IPS DF 6.9 (cell line): ENCODE results near the gene MICALL1.
"Not testable (repeated sequence)": the region's sequence is repeated elsewhere in the genome, so short reads cannot be mapped to it uniquely, and the experiment has no call there.

Source experiments
- DNase-seq: peaks from one replicate; pipeline ENCODE4 v3.0.0-alpha.2; 2013; ENCODE audit warnings: low read depth, low spot score
- H3K27ac ChIP-seq: one replicate; pipeline ENCODE4 v1.5.1; 2013; ENCODE audit warnings: low read length, control low read depth
- H3K27me3 ChIP-seq: 2 replicates; pipeline ENCODE4 v1.6.1; 2013; ENCODE audit warnings: mild to moderate bottlenecking, low read length; ENCODE audit not compliant: control insufficient read depth, insufficient read depth
- H3K36me3 ChIP-seq: 2 replicates; pipeline ENCODE4 v1.6.1; 2013; ENCODE audit warnings: low read length; ENCODE audit not compliant: control insufficient read depth, insufficient read depth
- H3K4me1 ChIP-seq: 2 replicates; pipeline ENCODE4 v1.6.1; 2013; ENCODE audit warnings: low read length; ENCODE audit not compliant: control insufficient read depth, insufficient read depth
- H3K4me3 ChIP-seq: 2 replicates; pipeline ENCODE4 v1.5.1; 2013; ENCODE audit warnings: mild to moderate bottlenecking, low read length
- H3K9me3 ChIP-seq: 2 replicates; pipeline ENCODE4 v1.6.1; 2013; ENCODE audit warnings: low read length, inconsistent platforms; ENCODE audit not compliant: control insufficient read depth, insufficient read depth
- whole genome bisulfite sequencing: extraction: QIAGEN DNeasy Blood & Tissue Kit; methylation state at CpG from one replicate; pipeline ENCODE4 v1.1.7; 2013; ENCODE audit warnings: mixed read lengths, missing lambda C conversion rate; ENCODE audit not compliant: insufficient read length, insufficient coverage; 5-methylcytosine and 5-hydroxymethylcytosine counted together

Gene MICALL1

DNA sequence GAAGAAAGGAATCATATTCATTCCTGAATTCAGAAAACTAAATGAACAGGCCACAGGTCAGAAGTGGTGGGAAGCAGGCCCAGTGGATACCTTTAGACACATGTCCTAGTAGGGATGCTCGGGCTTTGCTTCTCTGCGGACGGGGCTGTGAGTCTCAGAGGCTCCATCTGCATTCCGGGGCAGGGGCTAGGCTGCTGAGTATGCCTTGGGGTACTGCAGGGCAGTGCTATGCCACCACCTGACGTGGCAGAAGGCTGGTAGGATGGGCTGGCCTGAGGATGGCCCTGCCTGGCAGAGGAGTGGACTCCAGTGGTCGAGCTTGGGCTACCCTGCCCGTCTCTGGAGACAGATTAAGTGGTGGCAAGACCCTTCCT, 37.7 kb downstream of the MICALL1 start:
- WGBS, result no CpG with 5 or more reads among the region's 7 CpGs
- Histone ChIP-seq H3K36me3 (no peaks in the 10 kb centered on the region; the same call in 1 of the 2 replicates), H3K27ac (no peak overlapping the region), H3K9me3 (no peaks in the 10 kb centered on the region), H3K4me1 (no peaks in the 10 kb centered on the region), H3K4me3 (no peak overlapping the region), H3K27me3 (no peaks in the 10 kb centered on the region)
- no peak for DNase-seq

DNA sequence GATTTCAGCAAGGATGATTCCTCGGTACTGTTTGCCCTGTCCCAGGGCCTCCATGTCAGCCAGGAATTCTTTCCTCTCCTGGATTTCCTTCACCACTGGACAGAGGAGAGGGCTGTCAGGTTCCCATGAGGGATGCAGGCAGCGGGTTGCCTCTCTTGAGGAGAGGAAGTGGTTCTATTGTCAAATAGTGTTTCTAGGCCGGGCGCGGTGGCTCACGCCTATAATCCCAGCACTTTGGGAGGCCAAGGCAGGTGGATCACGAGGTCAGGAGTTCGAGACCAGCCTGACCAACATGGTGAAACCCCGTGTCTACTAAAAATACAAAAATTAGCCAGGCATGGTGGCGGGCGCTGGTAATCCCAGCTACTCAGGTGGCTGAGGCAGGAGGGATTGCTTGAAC, 38.3 kb downstream of the MICALL1 start:
- H3K27ac ChIP-seq, H3K4me3 ChIP-seq, H3K4me1 ChIP-seq, H3K36me3 ChIP-seq, H3K9me3 ChIP-seq, H3K27me3 ChIP-seq, DNase-seq: not testable (repeated sequence)
- no CpG with 5 or more reads among the region's 11 CpGs for WGBS

DNA sequence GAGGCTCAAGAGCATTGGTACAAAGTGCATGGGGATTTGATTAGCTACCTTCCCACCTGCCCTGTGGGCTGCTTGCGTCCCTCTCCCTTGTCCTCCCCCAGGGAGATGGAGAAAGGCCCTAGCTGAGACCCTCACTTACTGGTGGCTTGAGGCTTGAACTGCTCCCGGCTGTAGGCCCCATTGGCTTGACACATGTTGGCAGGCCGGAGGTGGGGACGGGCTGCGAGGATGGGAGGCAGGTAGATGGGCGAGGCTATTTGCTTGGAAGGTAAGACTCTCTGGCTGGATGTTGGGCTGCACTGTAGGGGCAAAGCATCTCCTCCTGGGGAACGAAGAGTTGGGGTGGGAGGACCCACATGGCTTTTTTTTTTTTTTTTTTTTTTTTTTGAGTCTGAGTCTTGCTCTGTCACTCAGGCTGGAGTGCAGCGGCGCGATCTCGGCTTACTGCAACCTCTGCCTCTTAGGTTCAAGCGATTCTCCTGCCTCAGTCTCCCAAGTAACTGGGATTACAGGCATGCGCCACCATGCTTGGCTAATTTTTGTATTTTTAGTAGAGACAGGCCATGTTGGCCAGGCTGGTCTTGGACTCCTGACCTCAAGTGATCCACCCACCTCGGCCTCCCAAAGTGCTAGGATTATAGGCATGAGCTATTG, 41.2 kb downstream of the MICALL1 start:
- DNase-seq, H3K4me1 ChIP-seq, H3K36me3 ChIP-seq, H3K27me3 ChIP-seq, H3K4me3 ChIP-seq, H3K9me3 ChIP-seq, H3K27ac ChIP-seq: not testable (repeated sequence)
- WGBS, result no CpG with 5 or more reads among the region's 14 CpGs

DNA sequence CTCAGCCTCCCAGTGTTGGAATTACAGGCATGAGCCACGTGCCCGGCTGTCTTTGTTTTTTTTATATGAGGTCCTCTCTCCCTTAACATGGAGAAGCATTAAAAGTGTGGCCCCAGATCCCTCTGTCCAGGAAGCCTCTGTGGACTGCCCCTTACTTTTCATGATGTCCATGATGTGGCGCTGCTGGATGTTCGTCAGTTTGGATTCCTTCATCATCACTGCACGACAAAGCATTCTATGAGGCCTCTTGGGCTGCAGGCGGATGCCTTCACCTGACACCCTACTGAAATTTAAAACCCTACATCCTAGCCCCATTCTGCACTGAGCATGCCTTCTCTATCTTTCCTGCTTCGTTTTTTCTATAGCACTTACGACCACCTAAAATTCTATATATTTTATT, 45.2 kb downstream of the MICALL1 start:
- DNase-seq, result no peak

DNA sequence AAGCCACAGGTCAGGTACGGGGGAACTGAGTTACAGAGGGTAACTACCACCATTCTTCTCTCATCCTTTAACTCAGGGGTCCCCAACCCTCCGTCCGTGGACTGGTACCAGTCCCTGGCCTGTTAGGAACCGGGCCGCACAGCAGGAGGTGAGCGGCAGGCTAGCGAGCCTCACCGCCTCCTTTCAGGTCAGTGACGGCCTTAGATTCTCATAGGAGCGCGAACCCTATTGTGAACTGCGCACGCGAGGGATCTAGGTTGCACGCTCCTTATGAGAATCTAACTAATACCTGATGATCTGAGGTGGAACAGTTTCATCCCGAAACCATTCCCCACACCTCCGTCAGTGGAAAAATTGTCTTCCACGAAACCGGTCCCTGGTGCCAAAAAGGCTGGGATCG, 46.5 kb downstream of the MICALL1 start:
- H3K27me3 ChIP-seq, DNase-seq, H3K9me3 ChIP-seq, H3K27ac ChIP-seq, H3K36me3 ChIP-seq, H3K4me1 ChIP-seq: not testable (repeated sequence)
- H3K4me3 ChIP-seq, result peak overlapping the region; percentile 98; the same call in 1 of the 2 replicates
- no CpG with 5 or more reads among the region's 20 CpGs for WGBS

More for the DNA sequence above, 45.2 kb downstream of the MICALL1 start:
- Histone ChIP-seq H3K36me3 (no peaks in the 10 kb centered on the region), H3K4me1 (no peaks in the 10 kb centered on the region), H3K27ac (no peak overlapping the region), H3K27me3 (no peaks in the 10 kb centered on the region), H3K4me3 (no peak overlapping the region), H3K9me3 (no peaks in the 10 kb centered on the region)
- no CpG with 5 or more reads among the region's 8 CpGs for WGBS

DNA sequence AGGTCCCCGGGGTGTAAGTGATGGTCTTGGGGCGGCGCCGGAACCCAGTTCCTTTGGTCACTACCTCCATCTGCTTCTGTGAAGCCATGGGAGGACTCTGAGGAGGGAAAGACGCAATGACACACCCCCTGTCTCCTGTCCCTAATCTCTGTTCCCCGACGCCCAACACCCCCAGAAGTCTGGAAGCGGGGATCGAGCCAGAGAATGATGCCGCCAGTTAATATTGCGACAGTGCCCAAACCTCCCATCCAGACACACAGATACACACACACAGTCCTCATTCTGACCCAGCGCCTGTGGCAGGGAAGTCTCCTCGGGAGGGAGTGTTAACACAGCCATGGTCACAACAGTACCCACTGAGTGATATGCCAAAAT, 47.0 kb downstream of the MICALL1 start:
- peaks cover 13% of the 10 kb centered on the region; the same call in 1 of the 2 replicates for H3K36me3 ChIP-seq
- H3K4me1 ChIP-seq, result no peaks in the 10 kb centered on the region
- H3K4me3 ChIP-seq, result peak overlapping the region; percentile 98; the same call in 1 of the 2 replicates
- H3K9me3 ChIP-seq, result no peaks in the 10 kb centered on the region
- no peaks in the 10 kb centered on the region for H3K27me3 ChIP-seq
- no peak overlapping the region for H3K27ac ChIP-seq
- WGBS, result no CpG with 5 or more reads among the region's 13 CpGs
- no peak for DNase-seq

DNA sequence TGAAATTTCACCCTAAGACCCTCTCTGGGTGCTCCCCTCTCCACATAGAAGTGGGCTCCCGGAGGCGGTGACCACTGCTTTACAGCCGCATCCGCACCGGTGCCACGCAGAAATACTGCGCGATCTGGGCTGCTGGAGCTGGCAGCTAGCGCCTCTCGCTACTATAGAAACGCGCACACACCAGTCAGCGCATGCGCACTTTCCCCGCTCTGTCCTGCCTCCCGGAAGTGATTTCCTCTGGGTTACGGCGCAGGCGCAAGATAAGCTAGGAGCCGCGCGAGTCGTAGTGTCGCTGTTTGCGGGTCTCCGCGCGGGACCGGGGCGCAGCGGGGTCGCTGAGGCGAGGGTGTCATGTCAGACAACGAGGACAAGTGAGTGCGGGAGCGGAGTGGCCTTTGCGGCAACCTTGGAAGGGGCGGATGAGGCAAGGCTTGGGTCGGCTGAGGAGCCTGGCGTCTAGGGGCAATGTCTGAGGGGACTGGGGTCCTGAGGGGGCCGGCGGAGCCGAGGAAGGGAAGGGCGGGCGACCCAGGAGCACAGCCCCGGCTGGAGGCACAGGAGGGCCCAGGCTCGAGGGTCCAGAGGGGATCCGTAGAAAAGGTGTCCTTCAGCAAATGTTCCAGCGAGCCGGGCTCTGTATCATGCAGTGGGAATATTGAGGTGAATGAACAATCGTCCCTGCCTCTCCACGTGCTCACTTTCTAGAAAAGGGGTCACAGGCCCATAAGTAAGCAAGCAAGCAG, 47.5 kb downstream of the MICALL1 start, which contains the start of the genes C22orf23 and POLR2F:
Gene C22orf23 (minus strand): TSS at position 165 of the 743 bp plus-strand sequence. CDS start 452 bp downstream, outside the sequence.
Gene POLR2F (plus strand): TSS at position 263 of the 743 bp plus-strand sequence. CDS start 89 bp downstream, at position 352.
- WGBS, result no CpG with 5 or more reads among the region's 52 CpGs
- Histone ChIP-seq H3K27me3 (no peaks in the 10 kb centered on the region), H3K27ac (no peak within 1 kb of the TSS), H3K4me1 (no peaks in the 10 kb centered on the region), H3K36me3 (peaks cover 15% of the 10 kb centered on the region; the same call in 1 of the 2 replicates), H3K9me3 (no peaks in the 10 kb centered on the region), H3K4me3 (peak within 1 kb of the TSS; percentile 98)
- peak; percentile 92 for DNase-seq

DNA sequence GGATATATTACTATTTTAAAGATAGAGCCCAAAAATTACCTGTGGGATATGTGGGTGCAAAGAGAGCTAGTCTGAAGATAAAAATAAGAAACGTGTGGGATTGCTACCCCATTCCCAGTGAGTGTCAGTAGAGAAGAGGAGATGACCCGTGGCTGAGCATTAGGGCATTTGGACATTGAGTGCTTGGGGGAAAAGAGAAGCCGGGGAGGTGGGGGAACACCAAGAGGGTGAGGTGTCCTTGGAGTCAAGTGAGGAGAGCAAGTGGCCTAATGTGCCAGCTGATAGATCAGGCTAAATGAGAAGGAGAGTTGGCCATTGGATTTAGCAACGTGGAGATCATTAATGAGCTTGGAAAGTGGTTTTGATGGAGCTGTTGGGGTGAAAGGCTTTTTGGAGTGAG, 48.6 kb downstream of the MICALL1 start:
- Histone ChIP-seq H3K4me3 (no peak overlapping the region), H3K4me1 (no peaks in the 10 kb centered on the region)
- DNase-seq, result no peak

DNA sequence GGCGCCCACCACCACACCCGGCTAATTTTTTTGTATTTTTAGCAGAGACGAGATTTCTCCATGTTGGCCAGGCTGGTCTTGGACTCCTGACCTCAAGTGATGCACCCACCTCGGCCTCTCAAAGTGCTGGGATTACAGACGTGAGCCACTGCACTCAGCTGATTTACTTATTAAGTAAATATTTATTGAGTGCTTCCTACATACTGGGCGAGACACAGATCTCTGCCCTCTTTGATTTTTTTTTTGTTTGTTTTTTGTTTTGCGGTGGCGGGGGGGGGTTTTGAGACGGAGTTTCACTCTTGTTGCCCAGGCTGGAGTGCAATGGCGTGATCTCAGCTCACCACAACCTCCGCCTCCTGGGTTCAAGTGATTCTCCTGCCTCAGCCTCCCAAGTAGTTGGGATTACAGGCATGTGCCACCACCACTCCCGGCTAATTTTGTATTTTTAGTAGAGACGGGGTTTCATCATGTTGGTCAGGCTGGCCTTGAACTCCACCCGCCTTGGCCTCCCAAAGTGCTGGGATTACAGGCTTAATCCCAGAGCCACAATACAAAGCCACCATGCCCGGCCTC, 49.8 kb downstream of the MICALL1 start:
- peaks cover 23% of the 10 kb centered on the region for H3K36me3 ChIP-seq
- not testable (repeated sequence) for H3K9me3 ChIP-seq, H3K4me3 ChIP-seq, H3K4me1 ChIP-seq, H3K27ac ChIP-seq, DNase-seq, H3K27me3 ChIP-seq
- no CpG with 5 or more reads among the region's 15 CpGs for WGBS

More for the DNA sequence above, 48.6 kb downstream of the MICALL1 start:
- H3K9me3 ChIP-seq, result no peaks in the 10 kb centered on the region
- H3K27me3 ChIP-seq, result no peaks in the 10 kb centered on the region
- H3K27ac ChIP-seq, result no peak overlapping the region
- WGBS, result no CpG with 5 or more reads among the region's 4 CpGs
- H3K36me3 ChIP-seq, result peaks cover 23% of the 10 kb centered on the region

DNA sequence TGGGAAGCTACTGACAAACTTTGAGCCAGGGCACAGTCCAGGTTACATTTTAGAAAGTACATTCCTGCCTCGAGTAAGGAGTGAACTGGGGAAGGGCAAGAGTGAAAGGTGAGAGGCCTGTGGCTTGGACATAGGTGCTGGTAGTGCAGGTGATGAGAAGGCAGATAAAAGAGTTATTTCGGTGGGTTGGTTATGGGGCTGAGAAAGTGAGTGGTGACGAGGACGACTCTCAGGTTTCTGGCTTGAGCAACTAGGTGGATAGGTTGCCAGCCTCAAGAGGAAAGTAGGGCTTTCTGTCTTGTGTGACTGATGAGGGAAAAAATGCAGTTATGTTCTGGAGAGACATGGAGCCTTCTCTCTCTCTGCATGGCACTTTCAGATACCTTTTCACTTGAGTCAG, 51.1 kb downstream of the MICALL1 start:
- no peak overlapping the region for H3K27ac ChIP-seq
- H3K27me3 ChIP-seq, result no peaks in the 10 kb centered on the region
- 100% methylated on average over 2 of the region's 4 CpGs for WGBS
- peaks cover 28% of the 10 kb centered on the region for H3K36me3 ChIP-seq
- DNase-seq, result no peak
- H3K9me3 ChIP-seq, result no peaks in the 10 kb centered on the region
- no peak overlapping the region for H3K4me3 ChIP-seq
- H3K4me1 ChIP-seq, result no peaks in the 10 kb centered on the region
